Kidney (tissue), 14 donors: Measurements from ENCODE around the gene CD74. TPM values are rescaled to one million over a fixed set of nuclear protein-coding genes. Genes with fewer than 3 reads are reported as not detected.

Experiments used
- DNase-seq, 5 donors: peaks; one replicate each; pipeline ENCODE4 v3.0.0-alpha.2; 2013 to 2020
- FAIRE-seq: peaks from 2 replicates; lab custom pipeline; 2012; peaks lifted over from hg19 to GRCh38; lab: Jason Lieb, UNC
- H3K27ac ChIP-seq, 2 donors: one replicate each; pipeline ENCODE4 v1.7.0; 2013; ENCODE audit warnings: low read depth in 2 of 2, low read length in 2 of 2, inconsistent platforms in 1 of 2
- H3K27me3 ChIP-seq: one replicate; pipeline ENCODE4 v1.7.1; 2013; ENCODE audit warnings: low read length, inconsistent platforms; ENCODE audit not compliant: control insufficient read depth, insufficient read depth
- H3K36me3 ChIP-seq, 3 donors: one replicate each; pipeline versions ENCODE4 v1.7.0 to v1.7.1; 2013; ENCODE audit warnings: low read length in 3 of 3, control low read depth in 1 of 3, inconsistent platforms in 1 of 3; ENCODE audit not compliant: insufficient read depth in 3 of 3, control insufficient read depth in 2 of 3
- H3K4me1 ChIP-seq, 3 donors: one replicate each; pipeline versions ENCODE4 v1.7.0 to v1.7.1; 2013; ENCODE audit warnings: low read length in 3 of 3, inconsistent platforms in 1 of 3, low read depth in 1 of 3; ENCODE audit not compliant: control insufficient read depth in 2 of 3, insufficient read depth in 2 of 3
- H3K4me3 ChIP-seq, 3 donors: one replicate each; pipeline versions ENCODE4 v1.7.0 to v1.8.1; 2013; ENCODE audit warnings: low read length in 3 of 3, control low read depth in 1 of 3, inconsistent platforms in 1 of 3
- H3K9ac ChIP-seq, 3 donors: one replicate each; pipeline versions ENCODE4 v1.7.0 to v1.7.1; 2013; ENCODE audit warnings: low read length in 3 of 3, control low read depth in 1 of 3, inconsistent platforms in 1 of 3
- H3K9me3 ChIP-seq, 3 donors: one replicate each; pipeline versions ENCODE4 v1.7.0 to v1.7.1; 2013; ENCODE audit warnings: low read length in 3 of 3, control low read depth in 1 of 3, inconsistent platforms in 1 of 3; ENCODE audit not compliant: control insufficient read depth in 2 of 3, insufficient read depth in 1 of 3
- CTCF ChIP-seq: IDR thresholded peaks from 3 replicates; pipeline ENCODE4 v1.5.1; 2012; ENCODE audit warnings: mild to moderate bottlenecking, moderate library complexity, borderline replicate concordance; ENCODE audit not compliant: insufficient read depth; ENCODE audit errors: extremely low read depth
- intact Hi-C: fragments of 100-400 bp; cut with DNase I; formaldehyde crosslinking; loops from one replicate; pipeline ENCODE4 v1.11.1; 2022
- polyA plus RNA-seq: library from polyadenylated mRNA; stranded (reverse); fragments of 350-450 nt; fragmentation: Illumina TruSeq; extraction: RNeasy Lipid Tissue Mini Kit (QIAGEN cat#74804); gene quantifications from one replicate; pipeline ENCODE4 v1.2.3, GENCODE V29; 2014; ENCODE audit warnings: low read depth, low replicate concordance; ENCODE audit not compliant: insufficient read depth
- total RNA-seq: library from RNA; stranded (reverse); fragmentation: NEBNext Ultra II Directional; extraction: Animal tissue kit (Norgen Biotek cat#: 25700); gene quantifications from one replicate; pipeline ENCODE4 v1.2.1, GENCODE V29; 2021
- donor health status: control.
- donor health status: control.
- donor health status: control.
- donor health status: control.
- donor health status: control.
- donor health status: DM: yes; HTN: yes; CAD: no.
- donor health status: Normal renal cell carcinoma (clear cell type).

The CD74 gene
- total and polyA plus RNA-seq, 2 donors from 2014 or later = 1,887 to 2,003 TPM

- Histone ChIP-seq H3K27ac (no peak overlapping the region), H3K36me3 (peaks cover 0 to 30% (median 29%) of the 10 kb centered on the region in 3 donors), H3K4me3 (no peak overlapping the region), H3K27me3 (no peaks in the 10 kb centered on the region), H3K9me3 (no peaks in the 10 kb centered on the region), H3K4me1 (no peaks in the 10 kb centered on the region), H3K9ac (no peak overlapping the region)
- no peak for DNase-seq
- intact Hi-C loops = no loop called here
- FAIRE-seq = no peak
- no peak for TF ChIP-seq CTCF
Observed at GRCh38 chr5:150384701-150385100, 28.0 kb downstream of the CD74 start.

GRCh38 chr5:150377964-150378694 lies 34.6 kb downstream of the CD74 start:
- FAIRE-seq = no peak
- peak in 1 of 5 donors; percentile 8 for DNase-seq
- H3K9ac ChIP-seq = no peak overlapping the region

GRCh38 chr5:150376799-150377771 lies 35.6 kb downstream of the CD74 start:
- H3K9ac ChIP-seq = no peak overlapping the region
- no peak overlapping the region for H3K4me3 ChIP-seq
- intact Hi-C loops = no loop called here
- no peak overlapping the region for H3K27ac ChIP-seq
- peaks cover 3 to 68% (median 59%) of the 10 kb centered on the region in 3 donors for H3K36me3 ChIP-seq
- H3K9me3 ChIP-seq = no peaks in the 10 kb centered on the region
- TF ChIP-seq CTCF = no peak
- DNase-seq (no peak), FAIRE-seq (no peak)
- H3K4me1 ChIP-seq = no peaks in the 10 kb centered on the region
- no peaks in the 10 kb centered on the region for H3K27me3 ChIP-seq

More at GRCh38 chr5:150377964-150378694, 34.6 kb downstream of the CD74 start:
- intact Hi-C loops = no loop called here
- Histone ChIP-seq H3K4me1 (no peaks in the 10 kb centered on the region), H3K9me3 (no peaks in the 10 kb centered on the region), H3K27me3 (no peaks in the 10 kb centered on the region), H3K4me3 (no peak overlapping the region), H3K27ac (no peak overlapping the region), H3K36me3 (peaks cover 3 to 64% (median 51%) of the 10 kb centered on the region in 3 donors)
- TF ChIP-seq CTCF = no peak
